ENCODE results near the gene MFSD2B. TPM values are rescaled to one million over a fixed set of nuclear protein-coding genes. Genes with fewer than 3 reads are reported as not detected.

Gene MFSD2B
- total RNA-seq, 1 experiment from 2014 or later, result not detected

- Mint-ChIP-seq H3K36me3 (ENCODE audit: insufficient read depth, unreplicated experiment) (no peaks in the 10 kb centered on the region), H3K4me3 (ENCODE audit: low read depth, unreplicated experiment) (peak overlapping the region; percentile 51), H3K4me1 (ENCODE audit: low read depth, unreplicated experiment) (peaks cover 9% of the 10 kb centered on the region), H3K9me3 (ENCODE audit: low read depth, unreplicated experiment) (no peaks in the 10 kb centered on the region), H3K27me3 (ENCODE audit: unreplicated experiment) (peaks cover 37% of the 10 kb centered on the region), H3K27ac (ENCODE audit: unreplicated experiment) (no peak overlapping the region)
- BruUV-seq (replicated peaks), result no TSS peak
- CTCF ChIA-PET, result no interaction called here
- intact Hi-C loops (cut with micrococcal nuclease; ENCODE audit: unreplicated experiment), result no loop called here
- no peak for DNase-seq
- no peak for TF ChIP-seq CTCF (IDR thresholded peaks at IDR 0.05; ENCODE audit: unreplicated experiment)
These were observed 1.1 kb upstream of the MFSD2B start for GRCh38 chr2:24008672-24009366.

- CTCF ChIA-PET, result no interaction called here
- no peak overlapping the region for H3K27ac Mint-ChIP-seq (ENCODE audit: unreplicated experiment)
- no peaks in the 10 kb centered on the region for H3K36me3 Mint-ChIP-seq (ENCODE audit: insufficient read depth, unreplicated experiment)
- no TSS peak for BruUV-seq (replicated peaks)
- no peak for TF ChIP-seq CTCF (IDR thresholded peaks at IDR 0.05; ENCODE audit: unreplicated experiment)
- no peaks in the 10 kb centered on the region for H3K9me3 Mint-ChIP-seq (ENCODE audit: low read depth, unreplicated experiment)
- intact Hi-C loops (cut with micrococcal nuclease; ENCODE audit: unreplicated experiment), result no loop called here
- peaks cover 37% of the 10 kb centered on the region for H3K27me3 Mint-ChIP-seq (ENCODE audit: unreplicated experiment)
- no peak for DNase-seq
- peaks cover 9% of the 10 kb centered on the region for H3K4me1 Mint-ChIP-seq (ENCODE audit: low read depth, unreplicated experiment)
- H3K4me3 Mint-ChIP-seq (ENCODE audit: low read depth, unreplicated experiment), result peak overlapping the region; percentile 51
These were observed 562 bp upstream of the MFSD2B start for GRCh38 chr2:24009367-24009679.

GRCh38 chr2:24010477-24011249 is 778 bp downstream of the MFSD2B start:
- no peak for TF ChIP-seq CTCF (IDR thresholded peaks at IDR 0.05; ENCODE audit: unreplicated experiment)

GRCh38 chr2:24011250-24012104 is 1.6 kb downstream of the MFSD2B start:
- TF ChIP-seq CTCF (IDR thresholded peaks at IDR 0.05; ENCODE audit: unreplicated experiment), result no peak
- no peak for DNase-seq
- Mint-ChIP-seq H3K9me3 (ENCODE audit: low read depth, unreplicated experiment) (no peaks in the 10 kb centered on the region), H3K27me3 (ENCODE audit: unreplicated experiment) (peaks cover 37% of the 10 kb centered on the region), H3K27ac (ENCODE audit: unreplicated experiment) (no peak overlapping the region), H3K36me3 (ENCODE audit: insufficient read depth, unreplicated experiment) (no peaks in the 10 kb centered on the region), H3K4me1 (ENCODE audit: low read depth, unreplicated experiment) (peaks cover 9% of the 10 kb centered on the region), H3K4me3 (ENCODE audit: low read depth, unreplicated experiment) (no peak overlapping the region)
- intact Hi-C loops (cut with micrococcal nuclease; ENCODE audit: unreplicated experiment), result no loop called here
- no TSS peak for BruUV-seq (replicated peaks)
- CTCF ChIA-PET, result interaction anchor here (0.6 to 0.7 kb wide), 2 partner anchors 8 to 23 kb away, joined by 4 to 5 read pairs; no protein-coding TSS in a partner anchor

More at GRCh38 chr2:24010477-24011249, 778 bp downstream of the MFSD2B start:
- CTCF ChIA-PET, result no interaction called here
- Mint-ChIP-seq H3K9me3 (ENCODE audit: low read depth, unreplicated experiment) (no peaks in the 10 kb centered on the region), H3K4me1 (ENCODE audit: low read depth, unreplicated experiment) (peaks cover 9% of the 10 kb centered on the region), H3K36me3 (ENCODE audit: insufficient read depth, unreplicated experiment) (no peaks in the 10 kb centered on the region), H3K4me3 (ENCODE audit: low read depth, unreplicated experiment) (peak overlapping the region; percentile 51), H3K27ac (ENCODE audit: unreplicated experiment) (no peak overlapping the region), H3K27me3 (ENCODE audit: unreplicated experiment) (peaks cover 37% of the 10 kb centered on the region)
- no TSS peak for BruUV-seq (replicated peaks)
- intact Hi-C loops (cut with micrococcal nuclease; ENCODE audit: unreplicated experiment), result no loop called here
- DNase-seq, result no peak
